GM18519 (cell line): Measurements from ENCODE around the gene ALDH1L2.
"Not testable (repeated sequence)": the region's sequence is repeated elsewhere in the genome, so short reads cannot be mapped to it uniquely, and the experiment has no call there.

ENCODE experiments used
- ATAC-seq: cut with Tn5 transposase; IDR thresholded peaks from one replicate; pipeline ENCODE4 v1.9.1; 2021; ENCODE audit warnings: mild to moderate bottlenecking, moderate library complexity; ENCODE audit not compliant: unreplicated experiment, low FRiP score

ALDH1L2 gene

DNA sequence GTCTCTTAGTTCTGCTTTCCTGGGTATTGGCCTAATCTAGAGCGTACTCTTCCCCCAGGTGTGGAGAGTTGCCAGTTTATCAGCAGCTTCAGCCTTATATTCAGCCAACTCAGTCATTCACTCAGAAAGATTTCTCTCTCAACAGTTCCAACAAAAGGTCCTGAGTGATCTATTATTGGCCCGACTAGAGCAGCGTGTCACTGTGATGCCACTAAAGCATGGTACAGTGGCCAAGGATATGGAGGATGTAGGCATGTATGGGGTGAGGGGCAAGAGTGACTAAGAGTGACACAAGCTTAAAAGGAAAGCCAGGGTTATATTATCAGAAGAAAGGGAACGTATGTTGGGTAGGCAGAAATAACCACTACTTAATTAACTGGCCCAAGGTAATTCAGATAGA lies 93.3 kb downstream of the ALDH1L2 start:
- ATAC-seq, result no peak

DNA sequence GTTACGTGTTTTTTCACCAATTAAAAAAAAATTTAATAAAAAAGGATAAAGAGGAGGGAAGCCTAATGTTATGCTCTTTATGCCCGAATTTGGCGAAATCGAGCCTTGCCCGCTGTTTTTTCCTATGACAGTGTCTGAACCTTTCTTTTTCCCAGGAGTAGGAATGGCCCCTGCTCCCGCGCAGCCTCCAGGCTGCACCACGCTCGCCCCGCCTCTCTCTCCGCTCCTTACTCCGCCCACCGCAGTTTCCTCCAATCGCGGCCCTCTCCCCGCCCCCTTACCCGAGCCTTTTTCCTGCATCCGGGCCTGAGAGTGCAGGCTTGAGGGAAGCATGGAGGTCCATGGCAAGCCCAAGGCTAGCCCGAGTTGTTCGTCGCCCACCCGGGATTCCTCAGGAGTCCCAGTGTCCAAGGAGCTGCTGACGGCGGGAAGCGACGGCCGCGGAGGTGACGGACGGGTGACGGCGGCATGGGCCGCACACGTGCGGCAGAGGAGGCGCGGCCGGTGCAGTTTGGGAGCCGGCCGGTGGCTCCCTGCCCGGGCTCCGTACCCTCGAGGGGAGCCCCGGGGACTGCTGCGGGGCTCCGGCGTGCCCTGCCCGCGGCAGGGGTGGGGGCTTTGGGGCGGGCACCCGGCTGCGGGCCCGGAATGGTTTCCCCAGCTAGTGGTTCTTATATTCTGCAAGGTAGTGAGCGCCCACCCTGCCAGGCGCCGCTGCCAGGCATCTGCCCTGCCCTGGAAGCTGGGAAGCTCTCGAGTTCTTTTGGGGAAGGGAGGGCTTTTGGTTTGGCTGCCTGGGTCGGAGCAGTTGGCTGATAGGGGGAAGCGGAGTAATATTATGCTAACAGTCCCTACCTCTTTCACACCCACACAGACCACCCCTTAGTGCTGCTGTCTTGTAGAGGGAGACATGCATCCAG lies 98.0 kb downstream of the ALDH1L2 start, which contains the start of gene NOPCHAP1:
Gene NOPCHAP1 (plus strand): TSS at position 295 of the 920 bp plus-strand sequence. CDS start 37 bp downstream, at position 332.
- ATAC-seq, result peak; percentile 68

DNA sequence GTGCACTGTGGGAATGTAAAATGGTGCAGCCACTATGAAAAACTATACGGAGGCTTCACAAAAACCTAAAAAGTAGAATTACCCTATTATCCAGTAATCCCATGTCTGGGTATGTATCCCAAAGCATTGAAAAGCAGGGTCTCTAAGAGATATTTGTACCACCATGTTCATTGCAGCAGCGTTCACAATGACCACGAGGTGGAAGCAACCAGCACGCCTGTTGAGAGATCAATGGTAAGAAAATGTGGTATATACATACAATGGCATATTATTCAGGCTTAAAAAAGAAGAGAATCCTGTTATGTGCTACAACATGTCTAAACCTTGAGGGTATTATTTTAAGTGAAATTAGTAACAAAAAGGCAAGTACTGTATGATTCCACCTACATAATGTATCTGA lies 99.1 kb downstream of the ALDH1L2 start:
- no peak for ATAC-seq

DNA sequence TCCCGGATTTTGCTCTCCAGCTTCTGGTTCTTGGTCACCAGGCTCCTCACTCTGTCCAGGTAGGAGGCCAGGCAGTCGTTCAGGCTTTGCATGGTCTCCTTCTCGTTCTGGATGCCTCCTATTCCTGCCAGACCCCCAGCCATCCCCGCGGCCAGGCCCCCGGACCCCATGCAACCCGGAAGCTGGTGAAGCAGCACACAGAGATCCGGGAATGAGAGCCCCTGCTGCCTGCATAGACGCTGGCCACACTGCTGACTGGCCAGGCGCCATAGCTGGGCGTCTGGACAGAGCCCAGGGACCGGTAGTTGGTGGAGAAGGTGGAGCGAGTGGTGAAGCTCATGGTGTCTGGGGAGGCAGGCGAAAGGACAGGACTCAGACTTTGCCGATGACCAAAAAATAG lies 106.6 kb downstream of the ALDH1L2 start:
- ATAC-seq, result not testable (repeated sequence)

DNA sequence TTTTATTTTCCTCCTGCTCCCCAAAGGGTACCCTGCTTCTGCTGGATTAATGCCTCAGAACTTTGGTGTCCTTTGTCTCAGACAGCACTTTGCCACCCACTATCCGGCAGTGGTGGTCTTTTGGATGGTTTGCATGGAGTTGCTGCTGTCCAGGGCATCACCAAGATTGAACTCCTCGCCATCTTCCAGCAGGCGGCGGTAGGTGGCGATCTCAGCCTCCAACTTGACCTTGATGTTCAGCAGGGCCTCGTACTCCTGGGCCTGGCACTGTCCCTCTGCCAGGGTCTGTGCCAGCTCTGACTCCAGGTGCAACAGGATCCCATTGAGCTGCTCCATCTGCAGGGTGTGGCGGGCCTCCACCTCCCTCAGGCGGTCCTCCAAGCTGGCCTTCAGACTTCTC lies 107.6 kb downstream of the ALDH1L2 start:
- no peak for ATAC-seq

DNA sequence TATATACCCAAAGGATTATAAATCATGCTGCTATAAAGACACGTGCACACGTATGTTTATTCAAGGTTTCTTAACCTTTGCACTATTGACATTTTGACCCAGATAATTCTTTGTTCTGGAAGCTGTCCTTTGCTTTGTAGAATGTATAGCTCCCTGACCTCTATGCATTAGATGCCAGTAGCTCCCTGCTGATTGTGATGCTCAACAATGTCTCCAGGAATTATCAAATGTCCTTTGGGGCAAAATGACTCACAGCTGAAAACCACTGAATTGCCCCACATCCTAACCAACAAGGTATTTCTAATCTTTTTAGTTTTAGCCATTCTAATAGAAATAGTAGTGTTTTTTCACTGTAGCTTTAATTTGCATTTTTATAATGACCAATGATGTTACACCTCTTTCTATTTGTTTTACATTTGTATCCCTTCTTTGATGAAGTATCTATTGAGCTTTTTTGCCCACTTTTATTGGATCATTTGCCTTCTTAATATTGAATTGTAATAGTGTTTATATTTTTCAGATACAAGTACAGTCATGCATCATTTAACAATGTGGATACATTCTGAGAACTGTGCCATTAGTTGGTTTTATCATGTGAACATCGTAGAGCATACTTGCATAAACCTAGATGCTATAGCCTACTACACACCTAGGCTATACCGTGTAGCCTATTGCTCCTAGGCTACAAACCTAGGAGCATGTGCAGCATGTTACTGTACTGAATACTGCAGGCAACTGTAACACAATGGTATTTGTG lies 108.5 kb downstream of the ALDH1L2 start:
- ATAC-seq, result no peak

DNA sequence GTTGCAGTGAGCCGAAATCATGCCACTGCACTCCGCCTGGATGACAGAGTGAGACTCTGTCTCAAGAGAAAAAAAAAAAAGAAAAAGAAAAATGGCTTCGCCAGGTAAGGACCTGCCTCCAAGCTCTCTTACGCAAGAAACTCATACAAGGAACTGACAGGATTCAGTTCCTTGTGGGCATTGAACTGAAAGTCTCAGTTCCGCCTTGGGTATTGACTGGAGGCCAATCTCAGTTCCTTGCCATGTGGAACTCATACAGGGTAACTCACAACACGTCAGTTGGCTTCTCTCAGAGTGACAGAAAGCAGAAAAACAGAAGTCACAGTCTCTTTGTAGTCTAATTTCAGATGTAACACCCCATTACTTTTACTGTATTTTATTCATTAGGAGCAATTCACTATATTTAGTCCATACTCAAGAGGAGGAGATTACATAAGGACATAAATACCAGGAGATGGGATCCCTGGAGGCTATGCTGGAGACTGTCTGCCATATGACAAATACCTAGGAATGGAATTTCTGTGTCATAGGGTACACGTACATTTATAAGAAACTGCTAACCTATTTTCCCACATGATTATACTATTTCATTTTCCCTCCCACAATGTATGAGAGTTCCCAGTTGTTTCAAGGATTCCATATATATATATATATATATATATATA lies 109.5 kb downstream of the ALDH1L2 start:
- ATAC-seq, result peak; percentile 92

DNA sequence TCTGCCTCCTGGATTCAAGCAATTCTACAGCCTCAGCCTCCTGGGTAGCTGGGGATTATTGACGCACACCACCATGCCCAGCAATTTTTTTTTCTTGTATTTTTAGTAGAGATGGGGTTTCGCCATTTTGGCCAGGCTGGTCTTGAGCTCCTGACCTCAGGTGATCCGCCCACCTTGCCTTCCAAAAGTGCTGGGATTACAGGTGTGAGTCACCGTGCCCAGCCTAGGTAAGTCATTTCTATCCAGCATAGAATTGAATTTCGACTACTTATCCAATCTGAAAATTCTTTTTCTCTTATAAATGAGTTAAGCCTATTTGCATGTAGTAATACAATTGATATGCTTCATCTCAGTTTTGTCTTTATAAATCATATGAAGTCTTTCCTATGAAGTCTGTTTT lies 111.0 kb downstream of the ALDH1L2 start:
- ATAC-seq, result no peak

DNA sequence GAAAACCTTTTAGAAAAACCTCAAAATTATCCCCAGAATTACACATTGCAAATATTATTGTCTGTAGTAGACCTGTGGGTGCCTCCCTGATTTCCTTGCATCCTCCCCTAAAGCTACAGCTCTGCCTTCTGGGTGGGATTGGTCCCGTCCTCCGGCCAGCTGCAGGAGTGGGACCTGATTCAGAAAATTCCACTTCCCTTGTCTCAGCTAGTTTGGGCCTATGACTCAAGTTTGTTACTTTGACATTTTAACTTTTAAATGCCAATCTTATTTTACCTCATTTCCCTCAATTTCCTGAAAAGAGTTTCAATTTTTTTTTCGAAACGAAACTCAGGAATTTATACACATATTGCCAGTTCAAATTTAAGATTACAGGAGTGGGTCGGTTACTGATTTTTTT lies 113.0 kb downstream of the ALDH1L2 start:
- no peak for ATAC-seq
